ENCODE results near the gene IRGQ.

DNA sequence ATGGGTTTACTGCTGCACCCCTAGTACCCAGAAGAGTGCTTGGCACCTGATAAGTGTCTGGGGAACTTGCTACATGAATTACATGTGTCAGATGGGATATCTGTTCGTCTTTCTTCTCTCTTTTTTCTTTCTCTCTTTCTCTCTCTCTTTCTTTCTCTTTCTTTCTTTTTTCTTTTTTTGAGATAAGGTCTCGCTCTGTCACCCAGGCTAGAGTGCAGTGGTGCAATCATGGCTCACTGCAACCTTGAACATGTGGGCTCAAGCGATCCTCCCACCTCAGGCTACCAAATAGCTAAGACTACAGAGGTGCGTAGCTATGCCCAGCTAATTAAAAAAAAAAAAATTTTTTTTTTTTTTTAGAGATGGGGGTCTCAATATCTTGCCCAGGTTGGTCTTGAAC is 37.6 kb upstream of the IRGQ start:
- TF ChIP-seq, protein P1, sequence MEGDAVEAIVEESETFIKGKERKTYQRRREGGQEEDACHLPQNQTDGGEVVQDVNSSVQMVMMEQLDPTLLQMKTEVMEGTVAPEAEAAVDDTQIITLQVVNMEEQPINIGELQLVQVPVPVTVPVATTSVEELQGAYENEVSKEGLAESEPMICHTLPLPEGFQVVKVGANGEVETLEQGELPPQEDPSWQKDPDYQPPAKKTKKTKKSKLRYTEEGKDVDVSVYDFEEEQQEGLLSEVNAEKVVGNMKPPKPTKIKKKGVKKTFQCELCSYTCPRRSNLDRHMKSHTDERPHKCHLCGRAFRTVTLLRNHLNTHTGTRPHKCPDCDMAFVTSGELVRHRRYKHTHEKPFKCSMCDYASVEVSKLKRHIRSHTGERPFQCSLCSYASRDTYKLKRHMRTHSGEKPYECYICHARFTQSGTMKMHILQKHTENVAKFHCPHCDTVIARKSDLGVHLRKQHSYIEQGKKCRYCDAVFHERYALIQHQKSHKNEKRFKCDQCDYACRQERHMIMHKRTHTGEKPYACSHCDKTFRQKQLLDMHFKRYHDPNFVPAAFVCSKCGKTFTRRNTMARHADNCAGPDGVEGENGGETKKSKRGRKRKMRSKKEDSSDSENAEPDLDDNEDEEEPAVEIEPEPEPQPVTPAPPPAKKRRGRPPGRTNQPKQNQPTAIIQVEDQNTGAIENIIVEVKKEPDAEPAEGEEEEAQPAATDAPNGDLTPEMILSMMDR (IDR thresholded peaks at IDR 0.05): no peak
- no peak for TF ChIP-seq POLR2A (IDR thresholded peaks at IDR 0.05)
